Measurements from ENCODE around the gene DNASE1L1. TPM values are rescaled to one million over a fixed set of nuclear protein-coding genes. Genes with fewer than 3 reads are reported as not detected.
"Not testable (repeated sequence)": the region's sequence is repeated elsewhere in the genome, so short reads cannot be mapped to it uniquely, and the experiment has no call there.

DNASE1L1 gene
- total RNA-seq, 1 experiment from 2014 or later = 17.6 TPM

DNA sequence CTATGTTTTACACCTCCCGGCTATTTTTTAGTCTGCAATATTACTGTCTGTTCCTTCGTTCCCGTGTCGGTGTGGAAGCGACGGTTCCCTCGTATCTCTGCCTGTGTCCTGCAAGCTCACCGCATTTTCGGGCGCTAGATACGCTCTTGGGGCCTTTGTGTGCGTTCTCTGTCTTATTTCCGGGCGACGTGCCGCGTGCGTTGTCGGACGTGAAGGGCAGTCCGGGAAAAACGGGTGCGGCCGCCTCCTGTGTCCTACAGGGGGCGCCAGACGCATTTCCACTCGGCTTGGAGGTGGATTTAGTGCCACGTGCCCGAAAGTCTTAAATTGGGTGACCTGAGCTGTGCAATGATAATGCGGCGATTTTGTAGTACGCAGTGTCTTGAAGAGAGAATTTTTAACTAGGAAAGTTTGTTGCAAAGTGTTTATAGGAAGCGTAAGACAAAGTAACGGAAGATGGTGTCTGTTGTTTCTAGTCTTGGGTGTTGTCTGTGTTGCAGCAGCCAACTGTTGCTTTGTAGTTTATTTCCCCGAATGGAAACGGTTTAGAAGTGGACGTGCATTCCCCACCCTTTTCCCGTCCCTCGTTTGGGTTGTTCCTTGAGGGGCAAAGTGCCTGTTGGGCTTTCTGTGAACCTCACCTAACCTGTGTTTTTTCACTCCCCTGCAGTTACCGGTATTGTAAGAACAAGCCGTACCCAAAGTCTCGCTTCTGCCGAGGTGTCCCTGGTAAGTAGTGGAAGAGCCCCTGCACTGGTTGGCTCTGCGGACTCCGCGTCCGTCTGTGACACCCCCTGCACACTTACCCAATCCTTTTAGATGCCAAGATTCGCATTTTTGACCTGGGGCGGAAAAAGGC is 10.2 kb downstream of the DNASE1L1 start:
- H3K27ac ChIP-seq (ENCODE audit: low read length) = peak overlapping the region; percentile 94

DNA sequence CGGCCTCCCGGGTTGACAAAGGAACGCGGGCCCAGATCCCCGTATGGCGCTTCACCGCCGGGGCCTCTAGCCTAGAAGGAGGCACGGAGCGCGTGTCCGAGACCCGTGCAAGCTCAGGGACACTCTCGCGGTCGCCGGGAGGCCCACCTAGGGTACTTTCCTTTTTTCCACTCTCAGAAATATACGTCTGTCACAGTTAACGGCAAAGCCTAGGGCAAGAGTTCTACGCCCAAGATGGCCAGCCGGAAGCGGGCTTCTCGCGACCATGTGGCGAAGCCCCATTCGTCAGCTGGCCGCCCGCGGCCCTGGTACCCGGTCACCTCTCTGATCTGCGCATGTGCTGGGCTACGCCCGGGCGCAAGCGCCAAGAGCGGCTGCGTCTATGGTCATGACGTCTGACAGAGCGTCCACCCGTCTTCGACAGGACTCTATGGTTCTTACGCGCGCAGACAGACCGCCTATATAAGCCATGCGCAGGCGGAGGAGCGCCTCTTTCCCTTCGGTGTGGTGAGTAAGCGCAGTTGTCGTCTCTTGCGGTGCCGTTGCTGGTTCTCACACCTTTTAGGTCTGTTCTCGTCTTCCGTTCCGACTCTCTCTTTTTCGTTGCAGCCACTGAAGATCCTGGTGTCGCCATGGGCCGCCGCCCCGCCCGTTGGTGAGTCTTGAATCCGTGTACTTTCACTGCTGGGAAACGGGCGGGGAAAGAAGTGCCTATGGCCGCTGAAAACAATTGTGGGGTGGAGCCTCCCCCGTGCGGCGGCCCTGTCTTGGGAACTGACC is 11.0 kb downstream of the DNASE1L1 start, which contains the start of gene RPL10:
Gene RPL10 (plus strand): TSS at position 490 of the 780 bp plus-strand sequence. CDS start 143 bp downstream, at position 633.
- peak within 1 kb of the TSS; percentile 94 for H3K27ac ChIP-seq (ENCODE audit: low read length)
- H4K20me1 ChIP-seq (ENCODE audit: insufficient read depth, low read depth, low read length) = no peaks in the 10 kb centered on the region
- no peaks in the 10 kb centered on the region for H3K9me3 ChIP-seq (ENCODE audit: low read length)
- peaks cover 14% of the 10 kb centered on the region; the same call in 1 of the 2 replicates for H3K79me2 ChIP-seq (ENCODE audit: low read length)
- peak within 1 kb of the TSS; percentile 82 for H3K4me3 ChIP-seq (ENCODE audit: low read length)
- H3K4me2 ChIP-seq (ENCODE audit: low read depth, low read length, poor library complexity, severe bottlenecking) = peak within 1 kb of the TSS; percentile 83
- H3K4me1 ChIP-seq (ENCODE audit: low read length) = peaks cover 15% of the 10 kb centered on the region
- no peaks in the 10 kb centered on the region for H3K27me3 ChIP-seq (ENCODE audit: low read length)
- no peaks in the 10 kb centered on the region for H3K9me2 ChIP-seq (replicated peaks; ENCODE audit: insufficient read depth, low read length)
- DNase-seq = peak; percentile 96
- peaks cover 15% of the 10 kb centered on the region for H3K36me3 ChIP-seq (ENCODE audit: insufficient read depth, low read length)
- H2AFZ ChIP-seq (ENCODE audit: low read length) = no peak within 1 kb of the TSS
- peak within 1 kb of the TSS; percentile 98 for H3K9ac ChIP-seq (ENCODE audit: low read length)

More for the DNA sequence above, 10.2 kb downstream of the DNASE1L1 start:
- H3K4me1 ChIP-seq (ENCODE audit: low read length) = peaks cover 15% of the 10 kb centered on the region
- peak overlapping the region; percentile 83 for H3K4me2 ChIP-seq (ENCODE audit: low read depth, low read length, poor library complexity, severe bottlenecking)
- H3K27me3 ChIP-seq (ENCODE audit: low read length) = no peaks in the 10 kb centered on the region
- peak overlapping the region; percentile 82 for H3K4me3 ChIP-seq (ENCODE audit: low read length)
- no peak overlapping the region for H2AFZ ChIP-seq (ENCODE audit: low read length)
- H3K9me2 ChIP-seq (replicated peaks; ENCODE audit: insufficient read depth, low read length) = no peaks in the 10 kb centered on the region
- no peaks in the 10 kb centered on the region for H4K20me1 ChIP-seq (ENCODE audit: insufficient read depth, low read depth, low read length)
- DNase-seq = peak; percentile 92
- peaks cover 15% of the 10 kb centered on the region for H3K36me3 ChIP-seq (ENCODE audit: insufficient read depth, low read length)
- H3K9ac ChIP-seq (ENCODE audit: low read length) = peak overlapping the region; percentile 98
- no peaks in the 10 kb centered on the region for H3K9me3 ChIP-seq (ENCODE audit: low read length)
- H3K79me2 ChIP-seq (ENCODE audit: low read length) = peaks cover 14% of the 10 kb centered on the region; the same call in 1 of the 2 replicates

DNA sequence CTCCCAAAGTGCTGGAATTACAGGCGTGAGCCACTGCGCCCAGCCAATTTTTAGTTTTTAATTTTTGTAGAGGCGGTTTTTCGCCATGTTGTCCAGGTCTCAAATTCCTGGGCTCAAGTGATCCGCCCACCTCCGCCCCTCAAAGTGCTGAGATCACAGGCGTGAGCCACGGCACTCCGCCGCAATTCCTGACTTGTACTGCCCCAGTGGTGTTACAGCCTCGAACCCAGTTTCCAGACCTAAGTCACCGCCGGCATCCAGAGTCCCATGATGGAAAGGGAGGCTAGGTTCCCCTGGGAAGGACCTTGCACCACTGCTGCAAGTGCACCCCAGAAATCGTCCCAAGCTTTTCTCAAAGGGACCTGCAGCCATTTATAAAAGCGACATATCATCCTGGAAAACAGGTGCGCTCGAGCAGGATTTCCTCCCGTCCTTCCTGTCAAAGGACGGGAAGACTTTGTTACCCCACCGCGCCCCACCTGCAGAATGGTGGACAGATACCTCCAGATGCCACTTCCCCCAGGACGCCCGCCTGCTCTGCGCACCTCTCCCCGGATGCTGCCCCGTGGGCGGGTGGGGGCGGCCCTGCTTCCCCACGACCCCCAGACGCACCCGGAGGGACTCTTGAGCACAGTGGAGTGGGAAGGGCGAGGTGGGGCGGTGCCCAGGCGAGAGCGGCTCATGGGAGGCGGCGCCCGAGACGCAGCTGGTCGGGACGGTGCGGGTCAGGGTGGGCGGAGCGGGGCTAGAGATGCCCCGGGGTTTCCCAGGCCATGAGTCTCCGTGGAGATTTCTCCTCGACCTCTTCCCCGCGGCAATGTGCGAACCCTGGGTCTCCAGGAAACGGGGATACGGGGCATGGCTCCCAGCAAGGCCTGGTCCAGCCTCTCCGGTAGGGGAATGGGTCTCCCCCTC is 11.8 kb downstream of the DNASE1L1 start:
- H3K4me3 ChIP-seq (ENCODE audit: low read length) = peak overlapping the region; percentile 82
- H2AFZ ChIP-seq (ENCODE audit: low read length) = no peak overlapping the region

DNA sequence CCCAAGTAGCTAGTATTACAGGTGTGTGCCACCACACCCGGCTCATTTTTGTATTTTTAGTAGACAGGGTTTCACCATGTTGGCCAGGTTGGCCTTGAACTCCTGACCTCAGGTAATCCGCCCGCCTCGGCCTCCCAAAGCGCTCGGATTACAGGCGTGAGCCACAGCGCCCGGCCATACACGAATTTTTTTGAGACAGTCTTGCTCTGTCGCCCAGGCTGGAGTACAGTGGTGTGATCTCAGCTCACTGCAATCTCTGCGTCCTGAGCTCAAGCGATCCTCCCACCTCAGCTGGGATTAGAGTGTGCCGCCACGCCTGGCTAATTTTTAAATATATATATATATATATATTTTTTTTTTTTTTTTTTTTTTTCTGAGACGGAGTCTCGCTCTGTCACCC is 12.7 kb downstream of the DNASE1L1 start:
- H3K9ac ChIP-seq (ENCODE audit: low read length); H3K4me2 ChIP-seq (ENCODE audit: low read depth, low read length, poor library complexity, severe bottlenecking); H4K20me1 ChIP-seq (ENCODE audit: insufficient read depth, low read depth, low read length); H3K9me2 ChIP-seq (replicated peaks; ENCODE audit: insufficient read depth, low read length); H3K27me3 ChIP-seq (ENCODE audit: low read length); H2AFZ ChIP-seq (ENCODE audit: low read length); H3K27ac ChIP-seq (ENCODE audit: low read length); H3K4me3 ChIP-seq (ENCODE audit: low read length); DNase-seq; H3K9me3 ChIP-seq (ENCODE audit: low read length): not testable (repeated sequence)
- peaks cover 14% of the 10 kb centered on the region; the same call in 1 of the 2 replicates for H3K79me2 ChIP-seq (ENCODE audit: low read length)
- peaks cover 15% of the 10 kb centered on the region for H3K4me1 ChIP-seq (ENCODE audit: low read length)
- peaks cover 15% of the 10 kb centered on the region for H3K36me3 ChIP-seq (ENCODE audit: insufficient read depth, low read length)

More for the DNA sequence above, 11.8 kb downstream of the DNASE1L1 start:
- H3K9me3 ChIP-seq (ENCODE audit: low read length) = no peaks in the 10 kb centered on the region
- H3K9me2 ChIP-seq (replicated peaks; ENCODE audit: insufficient read depth, low read length) = no peaks in the 10 kb centered on the region
- no peaks in the 10 kb centered on the region for H4K20me1 ChIP-seq (ENCODE audit: insufficient read depth, low read depth, low read length)
- peaks cover 15% of the 10 kb centered on the region for H3K4me1 ChIP-seq (ENCODE audit: low read length)
- peaks cover 15% of the 10 kb centered on the region for H3K36me3 ChIP-seq (ENCODE audit: insufficient read depth, low read length)
- H3K27me3 ChIP-seq (ENCODE audit: low read length) = no peaks in the 10 kb centered on the region
- peak overlapping the region; percentile 94 for H3K27ac ChIP-seq (ENCODE audit: low read length)
- peak; percentile 86 for DNase-seq
- peak overlapping the region; percentile 96 for H3K9ac ChIP-seq (ENCODE audit: low read length)
- peak overlapping the region; percentile 78 for H3K4me2 ChIP-seq (ENCODE audit: low read depth, low read length, poor library complexity, severe bottlenecking)
- peaks cover 14% of the 10 kb centered on the region; the same call in 1 of the 2 replicates for H3K79me2 ChIP-seq (ENCODE audit: low read length)

DNA sequence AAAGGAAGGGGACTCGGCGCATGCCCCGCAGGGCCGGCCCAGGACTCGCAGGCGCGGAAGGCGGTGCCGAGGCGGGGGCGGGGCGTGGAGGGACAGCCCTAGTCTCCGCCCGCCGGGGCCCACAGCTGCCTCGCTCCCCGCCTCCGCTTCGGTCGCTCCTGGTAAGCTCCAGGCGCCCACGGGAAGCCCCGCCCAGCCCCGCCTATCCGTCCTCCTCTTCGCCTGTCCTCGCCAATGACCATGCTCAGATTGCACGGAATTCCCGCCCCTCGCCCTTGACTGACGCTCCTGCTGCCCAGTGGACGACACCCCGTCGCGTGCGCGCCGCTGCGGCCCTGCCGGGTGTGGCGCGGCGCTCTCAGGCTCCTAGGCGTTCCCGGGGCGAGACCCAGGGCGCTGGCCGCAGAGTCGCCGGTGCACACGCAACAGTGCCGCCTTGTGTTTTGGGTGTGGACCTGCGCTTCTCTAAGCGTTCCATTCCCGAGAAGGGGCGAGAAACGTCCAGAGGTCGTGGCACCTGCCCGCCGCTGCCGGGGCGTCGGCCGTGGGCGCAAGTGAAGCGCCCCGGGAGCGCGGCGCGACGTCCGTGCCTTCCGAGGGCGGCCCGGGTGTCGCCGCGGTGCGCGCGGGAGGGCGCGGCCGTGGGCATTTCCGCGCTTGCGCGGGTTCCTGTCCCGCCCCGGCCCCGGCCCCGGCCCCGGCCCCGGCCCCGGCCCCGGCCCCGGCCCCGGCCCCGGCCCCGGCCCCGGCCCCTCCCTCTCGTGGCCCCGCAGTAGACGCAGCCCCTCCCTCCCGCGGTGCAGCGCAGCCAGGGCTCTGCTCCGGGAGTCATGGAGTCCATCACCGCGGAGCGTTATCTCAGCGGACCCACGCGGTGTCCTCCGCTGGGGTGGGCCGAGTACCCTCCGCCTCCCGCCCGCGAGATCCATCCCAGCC is 19.0 kb downstream of the DNASE1L1 start:
- H3K27me3 ChIP-seq (ENCODE audit: low read length); H4K20me1 ChIP-seq (ENCODE audit: insufficient read depth, low read depth, low read length); H3K4me1 ChIP-seq (ENCODE audit: low read length); H3K9me3 ChIP-seq (ENCODE audit: low read length); H3K4me2 ChIP-seq (ENCODE audit: low read depth, low read length, poor library complexity, severe bottlenecking); H3K9ac ChIP-seq (ENCODE audit: low read length); H3K9me2 ChIP-seq (replicated peaks; ENCODE audit: insufficient read depth, low read length); H3K79me2 ChIP-seq (ENCODE audit: low read length); H3K4me3 ChIP-seq (ENCODE audit: low read length); H3K36me3 ChIP-seq (ENCODE audit: insufficient read depth, low read length); H3K27ac ChIP-seq (ENCODE audit: low read length); H2AFZ ChIP-seq (ENCODE audit: low read length); DNase-seq: not testable (repeated sequence)

DNA sequence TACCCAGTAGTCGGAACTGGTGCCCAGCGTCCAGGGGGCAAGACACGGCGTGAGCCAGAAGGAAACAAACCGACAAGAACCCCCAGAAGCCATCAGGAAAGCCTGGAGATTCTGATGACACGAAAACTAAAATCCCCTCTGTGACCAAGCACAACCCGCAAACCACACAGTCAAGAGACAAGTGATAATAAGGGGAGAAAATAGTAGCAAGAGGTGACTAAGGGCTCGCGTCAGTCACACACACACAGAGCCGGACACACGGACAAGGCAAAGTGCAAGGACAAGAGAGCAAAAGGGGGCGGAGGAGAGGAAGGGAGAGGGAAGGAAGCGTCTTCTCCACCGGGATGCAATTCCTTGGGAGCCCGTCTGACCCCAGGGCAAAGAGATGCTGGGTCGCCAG is 20.4 kb downstream of the DNASE1L1 start:
- not testable (repeated sequence) for H3K4me2 ChIP-seq (ENCODE audit: low read depth, low read length, poor library complexity, severe bottlenecking); H4K20me1 ChIP-seq (ENCODE audit: insufficient read depth, low read depth, low read length); H3K9me3 ChIP-seq (ENCODE audit: low read length); H2AFZ ChIP-seq (ENCODE audit: low read length); H3K4me3 ChIP-seq (ENCODE audit: low read length); H3K9ac ChIP-seq (ENCODE audit: low read length); H3K36me3 ChIP-seq (ENCODE audit: insufficient read depth, low read length); H3K27ac ChIP-seq (ENCODE audit: low read length); H3K9me2 ChIP-seq (replicated peaks; ENCODE audit: insufficient read depth, low read length); H3K4me1 ChIP-seq (ENCODE audit: low read length); H3K79me2 ChIP-seq (ENCODE audit: low read length); DNase-seq; H3K27me3 ChIP-seq (ENCODE audit: low read length)

DNA sequence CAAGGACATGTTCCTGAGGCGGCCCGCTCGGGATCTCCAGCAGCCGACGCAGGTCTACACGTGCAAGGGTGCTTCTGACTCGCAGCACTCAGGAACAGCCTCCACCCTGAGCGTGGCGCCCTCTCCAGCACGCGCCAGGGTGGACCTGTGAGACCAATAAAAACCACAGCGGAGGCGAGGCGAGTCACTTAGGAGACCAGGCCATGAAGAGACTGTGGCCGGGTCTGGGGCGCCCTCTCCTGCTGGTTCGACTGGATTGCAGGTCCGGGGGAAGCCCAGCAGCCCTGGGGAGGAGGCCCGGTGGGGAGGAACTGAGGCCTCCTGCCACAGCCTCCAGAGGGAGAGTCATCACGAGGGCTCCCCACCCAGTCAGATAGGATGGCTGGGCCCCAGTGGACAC is 21.0 kb downstream of the DNASE1L1 start:
- not testable (repeated sequence) for H3K36me3 ChIP-seq (ENCODE audit: insufficient read depth, low read length)

More for the DNA sequence above, 21.0 kb downstream of the DNASE1L1 start:
- not testable (repeated sequence) for H3K79me2 ChIP-seq (ENCODE audit: low read length); H2AFZ ChIP-seq (ENCODE audit: low read length); H3K4me3 ChIP-seq (ENCODE audit: low read length); H3K4me1 ChIP-seq (ENCODE audit: low read length); H3K9me3 ChIP-seq (ENCODE audit: low read length); H3K27ac ChIP-seq (ENCODE audit: low read length); H3K9me2 ChIP-seq (replicated peaks; ENCODE audit: insufficient read depth, low read length); H4K20me1 ChIP-seq (ENCODE audit: insufficient read depth, low read depth, low read length); H3K4me2 ChIP-seq (ENCODE audit: low read depth, low read length, poor library complexity, severe bottlenecking); H3K9ac ChIP-seq (ENCODE audit: low read length); H3K27me3 ChIP-seq (ENCODE audit: low read length); DNase-seq
